GM12878 (cell line): Measurements from ENCODE around the gene SKAP1. TPM values are rescaled to one million over a fixed set of nuclear protein-coding genes. Genes with fewer than 3 reads are reported as not detected.

Experiments used
- ATAC-seq: fragments of 200-7000 bp; cut with Tn5 transposase; 3 replicates; pipeline ENCODE4 v1.9.1; 2020; ENCODE audit warnings: mild to moderate bottlenecking, moderate library complexity
- BruUV-seq: library from RNA; stranded (reverse); fragments of 400-500 nt; replicated peaks from 2 replicates; lab custom pipeline; 2021; lab: Mats Ljungman, UMichigan
- CTCF ChIA-PET: fragments of 300-600 bp; sonication (Branson Sonifier 250); formaldehyde crosslinking; extraction: SDS; loops from one replicate; lab custom pipeline; 2021; ENCODE audit warnings: inconsistent platforms; lab: Yijun Ruan, JAX
- POLR2A ChIA-PET: fragments of 350-600 bp; formaldehyde crosslinking; extraction: SDS; loops from one replicate; lab custom pipeline; 2021; ENCODE audit warnings: inconsistent platforms; lab: Charles Lee
- RAD21 ChIA-PET: fragments of 300-600 bp; sonication (Branson Sonifier 250); formaldehyde crosslinking; loops from one replicate; lab custom pipeline; 2023; ENCODE audit warnings: antibody characterized with exemption; ENCODE audit not compliant: unreplicated experiment; lab: Charles Lee
- SMC1A ChIA-PET: fragments of 300-600 bp; sonication (Branson Sonifier 250); formaldehyde crosslinking; loops from one replicate; lab custom pipeline; 2023; ENCODE audit not compliant: unreplicated experiment, uncharacterized antibody; lab: Charles Lee
- DNase-seq: peaks from one replicate; pipeline ENCODE4 v3.0.0-alpha.2; 2011; ENCODE audit warnings: low read depth, low spot score
- FAIRE-seq: peaks from 3 replicates; lab custom pipeline; 2011; peaks lifted over from hg19 to GRCh38; lab: Jason Lieb, UNC
- H2AFZ ChIP-seq: 2 replicates; pipeline ENCODE4 v1.6.0; 2011; ENCODE audit warnings: low read depth, low read length, control low read depth; ENCODE audit not compliant: control insufficient read depth
- H3K27ac ChIP-seq: 2 replicates; pipeline ENCODE4 v1.5.1; 2011; ENCODE audit warnings: control low read depth; ENCODE audit not compliant: control insufficient read depth, insufficient read depth
- H3K27me3 ChIP-seq, 2 experiments: replicated peaks in 1 of 2; 2 replicates each; pipeline versions ENCODE4 v1.6.0 to v1.6.1; 2011; ENCODE audit warnings: low read length in 1 of 2; ENCODE audit not compliant: control insufficient read depth in 2 of 2, insufficient read depth in 2 of 2
- H3K36me3 ChIP-seq, 2 experiments: 2 replicates each; pipeline ENCODE4 v1.5.1; 2011; ENCODE audit warnings: low read length in 1 of 2; ENCODE audit not compliant: control insufficient read depth in 2 of 2, insufficient read depth in 2 of 2
- H3K4me1 ChIP-seq: 2 replicates; pipeline ENCODE4 v1.6.1; 2011; ENCODE audit warnings: mild to moderate bottlenecking, low read length, moderate library complexity, mixed read lengths; ENCODE audit not compliant: control insufficient read depth, insufficient read depth
- H3K4me2 ChIP-seq: 2 replicates; pipeline ENCODE4 v1.6.0; 2011; ENCODE audit warnings: control low read depth; ENCODE audit not compliant: control insufficient read depth, insufficient read depth
- H3K4me3 ChIP-seq: fragments of 200-600 bp; sonication (generic); 2 replicates; pipeline ENCODE4 v1.5.1; 2016
- H3K79me2 ChIP-seq: 2 replicates; pipeline ENCODE4 v1.6.0; 2011; ENCODE audit warnings: low read length; ENCODE audit not compliant: control insufficient read depth, insufficient read depth
- H3K9ac ChIP-seq: 2 replicates; pipeline ENCODE4 v1.8.0; 2011; ENCODE audit warnings: low read length, control low read depth, mixed read lengths; ENCODE audit not compliant: control insufficient read depth, insufficient read depth
- H3K9me3 ChIP-seq: replicated peaks from 3 replicates; pipeline ENCODE4 v1.5.1; 2011; ENCODE audit warnings: mild to moderate bottlenecking, low read length; ENCODE audit not compliant: control insufficient read depth, insufficient read depth
- H4K20me1 ChIP-seq: 2 replicates; pipeline ENCODE4 v1.6.0; 2011; ENCODE audit not compliant: control insufficient read depth, insufficient read depth
- BCL11A ChIP-seq: IDR thresholded peaks from 2 replicates; pipeline ENCODE4 v1.6.1; 2011; ENCODE audit warnings: low read depth, low read length
- BHLHE40 ChIP-seq, 2 experiments: fragments of 450-650 bp in 1 of 2; IDR thresholded peaks; 2 replicates each; pipeline ENCODE4 v1.6.1; 2011 to 2017; ENCODE audit warnings: low read depth in 2 of 2, borderline replicate concordance in 1 of 2, improper control_type of control experiment in 1 of 2, low read length in 1 of 2, mild to moderate bottlenecking in 1 of 2
- EP300 ChIP-seq, 2 experiments: fragments of 150-350 bp in 1 of 2; IDR thresholded peaks; 2 replicates each; pipeline ENCODE4 v1.6.1; 2011 to 2012; ENCODE audit warnings: low read depth in 2 of 2, low read length in 2 of 2, borderline replicate concordance in 1 of 2, improper control_type of control experiment in 1 of 2, inconsistent platforms in 1 of 2; ENCODE audit not compliant: control insufficient read depth in 1 of 2
- ETV6 ChIP-seq, 2 experiments: fragments of 450-650 bp in 1 of 2; IDR thresholded peaks in 1 of 2; conservative IDR thresholded peaks in 1 of 2; 2 replicates each; pipeline ENCODE4 v1.6.1; 2014; ENCODE audit warnings: antibody characterized with exemption in 1 of 2, borderline replicate concordance in 1 of 2, low read depth in 1 of 2, mild to moderate bottlenecking in 1 of 2, moderate library complexity in 1 of 2
- GABPA ChIP-seq: IDR thresholded peaks from 2 replicates; pipeline ENCODE4 v1.6.1; 2014; ENCODE audit warnings: antibody characterized with exemption, low read depth, mild to moderate bottlenecking, inconsistent platforms
- HDGF ChIP-seq: fragments of 450-650 bp; IDR thresholded peaks from 2 replicates; pipeline ENCODE4 v1.6.1; 2016; ENCODE audit warnings: antibody characterized with exemption
- JUNB ChIP-seq: IDR thresholded peaks from 2 replicates; pipeline ENCODE4 v1.6.1; 2016; ENCODE audit warnings: antibody characterized with exemption, mild to moderate bottlenecking
- MEF2A ChIP-seq: IDR thresholded peaks from 2 replicates; pipeline ENCODE4 v1.6.1; 2011; ENCODE audit warnings: low read depth, mild to moderate bottlenecking, low read length, moderate library complexity; ENCODE audit not compliant: insufficient read depth
- NR2C1 ChIP-seq: fragments of 450-650 bp; IDR thresholded peaks from 2 replicates; pipeline ENCODE4 v1.6.1; 2017; ENCODE audit warnings: antibody characterized with exemption, mild to moderate bottlenecking, moderate library complexity
- NRF1 ChIP-seq: conservative IDR thresholded peaks from 2 replicates; pipeline ENCODE4 v1.6.1; 2011; ENCODE audit warnings: mild to moderate bottlenecking, low read depth, low read length, improper control_type of control experiment
- RAD51 ChIP-seq: fragments of 450-650 bp; IDR thresholded peaks from 2 replicates; pipeline ENCODE4 v1.6.1; 2016; ENCODE audit warnings: moderate library complexity, mild to moderate bottlenecking, inconsistent platforms
- RELA ChIP-seq: fragments of 450-650 bp; IDR thresholded peaks from 2 replicates; pipeline ENCODE4 v1.8.0; 2014; ENCODE audit warnings: borderline replicate concordance; ENCODE audit not compliant: partially characterized antibody
- RUNX3 ChIP-seq: IDR thresholded peaks from 2 replicates; pipeline ENCODE4 v1.6.1; 2012; ENCODE audit warnings: low read length, inconsistent platforms
- SMC3 ChIP-seq: IDR thresholded peaks from 2 replicates; pipeline ENCODE4 v1.6.1; 2011; ENCODE audit warnings: low read length, improper control_type of control experiment, borderline replicate concordance
- SPI1 ChIP-seq: IDR thresholded peaks from 2 replicates; pipeline ENCODE4 v1.6.1; 2011; ENCODE audit warnings: low read depth, mild to moderate bottlenecking, low read length, moderate library complexity, borderline replicate concordance; ENCODE audit not compliant: insufficient read depth
- TCF7 ChIP-seq: IDR thresholded peaks from 2 replicates; pipeline ENCODE4 v1.6.1; 2014; ENCODE audit warnings: antibody characterized with exemption, borderline replicate concordance
- ZNF207 ChIP-seq: fragments of 450-650 bp; IDR thresholded peaks from 2 replicates; pipeline ENCODE4 v1.6.1; 2014; ENCODE audit warnings: antibody characterized with exemption, mild to moderate bottlenecking, borderline replicate concordance
- WGBS: methylation state at CpG from one replicate; pipeline ENCODE4 v1.1.6; 2016; ENCODE audit warnings: low lambda C conversion rate; ENCODE audit not compliant: insufficient replicate concordance, insufficient coverage; ENCODE audit errors: missing lambda C conversion rate; 5-methylcytosine and 5-hydroxymethylcytosine counted together
- in situ Hi-C: fragments of 300-500 bp; cut with MboI; formaldehyde crosslinking; loops from 9 replicates; pipeline ENCODE4 v1.14.3; 2018; ENCODE audit warnings: mixed read lengths
- intact Hi-C: fragments of 100-400 bp; cut with micrococcal nuclease; formaldehyde crosslinking; loops from one replicate; pipeline ENCODE4 v1.14.2; 2022; ENCODE audit not compliant: unreplicated experiment
- polyA plus RNA-seq, 11 experiments: library from polyadenylated mRNA; depleted of rRNA in 4 of 11; unstranded in 6 of 11; stranded (reverse) in 5 of 11; fragments of >200 nt; fragmentation: Nextera tagmentation in 4 of 11; fragmentation: Illumina TruSeq in 1 of 11; extraction: Ambion mirVana in 4 of 11; extraction: Trizol in 1 of 11; gene quantifications; 1 replicate in 1 of 11; 2 replicates in 10 of 11; pipeline versions ENCODE4 v1.2.1 to v1.2.3, GENCODE V29; 2011 to 2016; ENCODE audit warnings: inconsistent platforms in 2 of 11, missing spikeins in 2 of 11, low read depth in 1 of 11
- total RNA-seq, 4 experiments: library from RNA; depleted of rRNA in 3 of 4; stranded (reverse); fragments of >200 nt in 3 of 4; fragmentation: Illumina TruSeq in 1 of 4; extraction: Trizol in 1 of 4; gene quantifications; 2 replicates each; pipeline versions ENCODE4 v1.2.1 to v1.2.3, GENCODE V29; 2013 to 2021
- TF ChIP-seq, protein P1 (sequence below): IDR thresholded peaks from 2 replicates; pipeline ENCODE4 v1.6.1; 2011; ENCODE audit warnings: low read depth, low read length, improper control_type of control experiment, borderline replicate concordance
- TF ChIP-seq, protein P2 (sequence below): IDR thresholded peaks from 2 replicates; pipeline ENCODE4 v1.6.1; 2011; ENCODE audit warnings: low read depth, mild to moderate bottlenecking, low read length, moderate library complexity, borderline replicate concordance; ENCODE audit errors: extremely low read depth
- TF ChIP-seq, protein P3 (sequence below): IDR thresholded peaks from 2 replicates; pipeline ENCODE4 v1.6.1; 2012; ENCODE audit warnings: low read depth, low read length, improper control_type of control experiment

The SKAP1 gene
- total and polyA plus RNA-seq, 10 of the 15 experiments (the other 5 are each of a cell fraction or from before 2014, with no cell fraction given), result 17.1 to 97.6 (median 35.9) TPM

DNA sequence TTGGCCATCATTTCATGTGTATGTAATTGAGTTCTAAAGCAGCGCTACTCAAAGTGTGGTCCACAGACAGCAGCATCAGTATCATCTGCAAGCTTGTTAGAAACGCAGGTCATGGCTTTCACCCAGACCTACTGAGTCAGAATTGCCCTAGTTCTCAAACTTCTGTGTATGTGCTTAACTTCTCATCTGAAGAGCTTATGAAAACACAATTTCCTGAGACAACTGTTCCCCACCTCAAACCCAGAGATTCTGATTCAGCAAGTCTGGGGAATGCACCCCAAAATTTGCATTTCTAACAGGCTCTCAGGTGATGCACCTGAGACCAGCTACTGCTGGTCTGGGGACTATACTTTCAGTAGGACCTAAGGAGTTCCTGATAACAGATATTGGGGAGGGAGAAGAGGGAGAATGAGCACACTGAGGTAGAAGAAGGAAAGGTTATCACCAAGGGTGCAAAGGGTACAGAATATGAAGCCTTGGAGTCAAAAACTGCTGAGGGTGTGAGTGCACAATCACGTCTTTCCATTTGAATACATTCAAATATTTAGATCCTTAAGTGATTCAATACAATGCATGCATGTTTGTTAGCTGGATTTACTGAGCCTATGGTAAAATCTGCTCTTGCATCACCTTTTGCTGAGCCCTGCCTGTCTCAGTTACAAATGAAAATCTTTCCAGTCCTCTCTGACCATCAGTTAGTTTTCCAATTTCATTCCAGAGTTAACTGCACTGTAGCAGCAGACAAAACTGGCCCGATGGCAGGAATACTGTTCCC, 29.2 kb upstream of the SKAP1 start:
- Histone ChIP-seq H3K4me3 (no peak overlapping the region), H3K4me1 (peaks cover 24% of the 10 kb centered on the region), H2AFZ (no peak overlapping the region), H3K27ac (no peak overlapping the region), H3K9ac (no peak overlapping the region), H3K4me2 (no peak overlapping the region), H4K20me1 (no peaks in the 10 kb centered on the region), H3K36me3 (no peaks in the 10 kb centered on the region), H3K79me2 (no peaks in the 10 kb centered on the region), H3K9me3 (no peaks in the 10 kb centered on the region; the same call in 1 of the 3 replicates), H3K27me3 (no peaks in the 10 kb centered on the region)
- ChIA-PET CTCF (interaction anchor here (0.7 to 2.6 kb wide), 10 partner anchors 8 to 196 kb away, joined by 3 to 16 read pairs (median 4); no protein-coding TSS in a partner anchor), SMC1A (interaction anchor here (1.0 to 2.6 kb wide), 7 partner anchors 13 to 124 kb away, joined by 3 to 26 read pairs (median 3); no protein-coding TSS in a partner anchor), POLR2A (interaction anchor here (0.6 kb wide), 1 partner anchor 15 kb away, joined by 3 read pairs; no protein-coding TSS in a partner anchor), RAD21 (interaction anchor here (0.9 to 2.4 kb wide), 7 partner anchors 11 to 134 kb away, joined by 3 to 10 read pairs (median 5); partner anchors contain the start of gene HOXB5)
- FAIRE-seq, result peak; percentile 47
- 25% methylated on average over 4 of the region's 4 CpGs for WGBS
- in situ Hi-C loops, result no loop called here
- intact Hi-C loops, result loop anchor here (5.0 kb wide), 1 partner anchor 122 kb away; no protein-coding TSS in a partner anchor
- no peak for DNase-seq
- ATAC-seq, result peak; percentile 15
- BruUV-seq, result no TSS peak
- TF ChIP-seq RELA (no peak), GABPA (no peak), TCF7 (no peak), ETV6 (conservative IDR thresholded peaks at IDR 0.05 in 1 of 2, IDR thresholded peaks at IDR 0.05 in 1 of 2; ENCODE audit: borderline replicate concordance in 1 of 2, low read depth in 1 of 2) (no peak), BCL11A (no peak), BHLHE40 (IDR thresholded peaks at IDR 0.05; ENCODE audit: borderline replicate concordance in 1 of 2, low read depth in 2 of 2, low read length in 1 of 2) (peak; percentile 15 to 32; a peak in 2 of 4 replicates), NR2C1 (no peak), SPI1 (no peak), ZNF207 (no peak), EP300 (IDR thresholded peaks at IDR 0.05; ENCODE audit: borderline replicate concordance in 1 of 2, control insufficient read depth in 1 of 2, low read depth in 2 of 2, low read length in 2 of 2) (0 out of 4 replicates have a peak, but pooled peaks of 1 of the 2 experiments have one; percentile 8), JUNB (peak; percentile 42; the same call in 1 of the 2 replicates), RUNX3 (peak; percentile 58), SMC3 (no peak), NRF1 (no peak), HDGF (no peak), MEF2A (no peak), RAD51 (no peak)
- TF ChIP-seq, protein P1, sequence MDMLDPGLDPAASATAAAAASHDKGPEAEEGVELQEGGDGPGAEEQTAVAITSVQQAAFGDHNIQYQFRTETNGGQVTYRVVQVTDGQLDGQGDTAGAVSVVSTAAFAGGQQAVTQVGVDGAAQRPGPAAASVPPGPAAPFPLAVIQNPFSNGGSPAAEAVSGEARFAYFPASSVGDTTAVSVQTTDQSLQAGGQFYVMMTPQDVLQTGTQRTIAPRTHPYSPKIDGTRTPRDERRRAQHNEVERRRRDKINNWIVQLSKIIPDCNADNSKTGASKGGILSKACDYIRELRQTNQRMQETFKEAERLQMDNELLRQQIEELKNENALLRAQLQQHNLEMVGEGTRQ, result no peak
- TF ChIP-seq, protein P2, sequence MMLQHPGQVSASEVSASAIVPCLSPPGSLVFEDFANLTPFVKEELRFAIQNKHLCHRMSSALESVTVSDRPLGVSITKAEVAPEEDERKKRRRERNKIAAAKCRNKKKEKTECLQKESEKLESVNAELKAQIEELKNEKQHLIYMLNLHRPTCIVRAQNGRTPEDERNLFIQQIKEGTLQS, result no peak
- TF ChIP-seq, protein P3, sequence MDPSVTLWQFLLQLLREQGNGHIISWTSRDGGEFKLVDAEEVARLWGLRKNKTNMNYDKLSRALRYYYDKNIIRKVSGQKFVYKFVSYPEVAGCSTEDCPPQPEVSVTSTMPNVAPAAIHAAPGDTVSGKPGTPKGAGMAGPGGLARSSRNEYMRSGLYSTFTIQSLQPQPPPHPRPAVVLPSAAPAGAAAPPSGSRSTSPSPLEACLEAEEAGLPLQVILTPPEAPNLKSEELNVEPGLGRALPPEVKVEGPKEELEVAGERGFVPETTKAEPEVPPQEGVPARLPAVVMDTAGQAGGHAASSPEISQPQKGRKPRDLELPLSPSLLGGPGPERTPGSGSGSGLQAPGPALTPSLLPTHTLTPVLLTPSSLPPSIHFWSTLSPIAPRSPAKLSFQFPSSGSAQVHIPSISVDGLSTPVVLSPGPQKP, result no peak
